ENCODE measurements around the gene LAMC2. TPM values are rescaled to one million over a fixed set of nuclear protein-coding genes. Genes with fewer than 3 reads are reported as not detected.

The LAMC2 gene
- total RNA-seq, 2 donors from 2014 or later: 0.04 to 0.05 TPM

- Mint-ChIP-seq H3K27me3 (peaks cover 20% of the 10 kb centered on the region), H3K4me1 (no peaks in the 10 kb centered on the region), H3K27ac (no peak overlapping the region), H3K9me3 (no peaks in the 10 kb centered on the region), H3K4me3 (no peak overlapping the region), H3K36me3 (ENCODE audit: low read depth) (no peaks in the 10 kb centered on the region)
- no peak for ATAC-seq (replicated peaks)
Observed at GRCh38 chr1:183214021-183214970, 28.2 kb downstream of the LAMC2 start.

GRCh38 chr1:183215076-183215720 is 29.1 kb downstream of the LAMC2 start:
- H3K9me3 Mint-ChIP-seq: no peaks in the 10 kb centered on the region
- no peaks in the 10 kb centered on the region for H3K36me3 Mint-ChIP-seq (ENCODE audit: low read depth)
- peaks cover 16% of the 10 kb centered on the region for H3K27me3 Mint-ChIP-seq

GRCh38 chr1:183215936-183216335 is 29.9 kb downstream of the LAMC2 start:
- no peak overlapping the region for H3K27ac Mint-ChIP-seq
- no peaks in the 10 kb centered on the region for H3K4me1 Mint-ChIP-seq
- H3K36me3 Mint-ChIP-seq (ENCODE audit: low read depth): no peaks in the 10 kb centered on the region
- ATAC-seq (replicated peaks): no peak
- H3K27me3 Mint-ChIP-seq: peaks cover 16% of the 10 kb centered on the region
- no peak overlapping the region for H3K4me3 Mint-ChIP-seq
- H3K9me3 Mint-ChIP-seq: no peaks in the 10 kb centered on the region

More at GRCh38 chr1:183215076-183215720, 29.1 kb downstream of the LAMC2 start:
- H3K4me1 Mint-ChIP-seq: no peaks in the 10 kb centered on the region
- no peak for ATAC-seq (replicated peaks)
- H3K4me3 Mint-ChIP-seq: no peak overlapping the region
- H3K27ac Mint-ChIP-seq: no peak overlapping the region

GRCh38 chr1:183218027-183218618 is 32.1 kb downstream of the LAMC2 start:
- Mint-ChIP-seq H3K4me1 (no peaks in the 10 kb centered on the region), H3K36me3 (ENCODE audit: low read depth) (no peaks in the 10 kb centered on the region), H3K9me3 (no peaks in the 10 kb centered on the region), H3K27ac (peak overlapping the region; percentile 45), H3K4me3 (no peak overlapping the region), H3K27me3 (peaks cover 5% of the 10 kb centered on the region)
- ATAC-seq (replicated peaks): no peak

GRCh38 chr1:183218971-183219615 is 33.0 kb downstream of the LAMC2 start:
- Mint-ChIP-seq H3K27me3 (peaks cover 3% of the 10 kb centered on the region), H3K36me3 (ENCODE audit: low read depth) (no peaks in the 10 kb centered on the region), H3K4me3 (no peak overlapping the region), H3K27ac (peak overlapping the region; percentile 45), H3K4me1 (no peaks in the 10 kb centered on the region), H3K9me3 (no peaks in the 10 kb centered on the region)
- peak; percentile 32 for ATAC-seq (replicated peaks)

- no peaks in the 10 kb centered on the region for H3K9me3 Mint-ChIP-seq
Observed at GRCh38 chr1:183219616-183220009, 33.5 kb downstream of the LAMC2 start.

GRCh38 chr1:183222909-183223308 is 36.8 kb downstream of the LAMC2 start:
- Mint-ChIP-seq H3K27me3 (peaks cover 6% of the 10 kb centered on the region), H3K27ac (no peak overlapping the region), H3K9me3 (no peaks in the 10 kb centered on the region), H3K36me3 (ENCODE audit: low read depth) (no peaks in the 10 kb centered on the region), H3K4me1 (no peaks in the 10 kb centered on the region), H3K4me3 (no peak overlapping the region)
- no peak for ATAC-seq (replicated peaks)

More at GRCh38 chr1:183219616-183220009, 33.5 kb downstream of the LAMC2 start:
- no peak for ATAC-seq (replicated peaks)
- Mint-ChIP-seq H3K27ac (no peak overlapping the region), H3K4me3 (no peak overlapping the region), H3K36me3 (ENCODE audit: low read depth) (no peaks in the 10 kb centered on the region), H3K4me1 (no peaks in the 10 kb centered on the region), H3K27me3 (no peaks in the 10 kb centered on the region)

- Mint-ChIP-seq H3K4me1 (no peaks in the 10 kb centered on the region), H3K36me3 (ENCODE audit: low read depth) (no peaks in the 10 kb centered on the region), H3K27me3 (peaks cover 6% of the 10 kb centered on the region), H3K27ac (no peak overlapping the region), H3K9me3 (no peaks in the 10 kb centered on the region), H3K4me3 (no peak overlapping the region)
- ATAC-seq (replicated peaks): no peak
Observed at GRCh38 chr1:183223467-183223866, 37.4 kb downstream of the LAMC2 start.

- no peaks in the 10 kb centered on the region for H3K9me3 Mint-ChIP-seq
- no peaks in the 10 kb centered on the region for H3K4me1 Mint-ChIP-seq
- peaks cover 6% of the 10 kb centered on the region for H3K27me3 Mint-ChIP-seq
- H3K4me3 Mint-ChIP-seq: no peak overlapping the region
- H3K27ac Mint-ChIP-seq: no peak overlapping the region
- no peaks in the 10 kb centered on the region for H3K36me3 Mint-ChIP-seq (ENCODE audit: low read depth)
- no peak for ATAC-seq (replicated peaks)
Observed at GRCh38 chr1:183226361-183226760, 40.3 kb downstream of the LAMC2 start.

- Mint-ChIP-seq H3K27ac (no peak overlapping the region), H3K4me3 (no peak overlapping the region)
Observed at GRCh38 chr1:183226963-183227362, 40.9 kb downstream of the LAMC2 start.

GRCh38 chr1:183227422-183228346 is 41.6 kb downstream of the LAMC2 start:
- Mint-ChIP-seq H3K4me1 (no peaks in the 10 kb centered on the region), H3K36me3 (ENCODE audit: low read depth) (no peaks in the 10 kb centered on the region)
- ATAC-seq (replicated peaks): no peak

More at GRCh38 chr1:183226963-183227362, 40.9 kb downstream of the LAMC2 start:
- Mint-ChIP-seq H3K36me3 (ENCODE audit: low read depth) (no peaks in the 10 kb centered on the region), H3K9me3 (no peaks in the 10 kb centered on the region), H3K4me1 (no peaks in the 10 kb centered on the region), H3K27me3 (peaks cover 6% of the 10 kb centered on the region)
- ATAC-seq (replicated peaks): peak; percentile 74

GRCh38 chr1:183228347-183229220 is 42.5 kb downstream of the LAMC2 start:
- H3K27ac Mint-ChIP-seq: no peak overlapping the region
- no peak overlapping the region for H3K4me3 Mint-ChIP-seq
- H3K4me1 Mint-ChIP-seq: no peaks in the 10 kb centered on the region
- no peaks in the 10 kb centered on the region for H3K36me3 Mint-ChIP-seq (ENCODE audit: low read depth)
- H3K27me3 Mint-ChIP-seq: peaks cover 6% of the 10 kb centered on the region
- H3K9me3 Mint-ChIP-seq: no peaks in the 10 kb centered on the region
- ATAC-seq (replicated peaks): no peak

More at GRCh38 chr1:183227422-183228346, 41.6 kb downstream of the LAMC2 start:
- Mint-ChIP-seq H3K27ac (no peak overlapping the region), H3K27me3 (peaks cover 6% of the 10 kb centered on the region), H3K4me3 (no peak overlapping the region), H3K9me3 (no peaks in the 10 kb centered on the region)

- Mint-ChIP-seq H3K4me1 (no peaks in the 10 kb centered on the region), H3K9me3 (no peaks in the 10 kb centered on the region), H3K36me3 (ENCODE audit: low read depth) (no peaks in the 10 kb centered on the region), H3K27ac (no peak overlapping the region), H3K4me3 (no peak overlapping the region), H3K27me3 (peaks cover 8% of the 10 kb centered on the region)
- no peak for ATAC-seq (replicated peaks)
Observed at GRCh38 chr1:183230413-183230812, 44.3 kb downstream of the LAMC2 start.
